ENCODE measurements around the gene C1QL1. TPM values are rescaled to one million over a fixed set of nuclear protein-coding genes. Genes with fewer than 3 reads are reported as not detected.

The C1QL1 gene
- total and polyA plus RNA-seq, 2 experiments from 2014 or later = 12.8 to 54.9 TPM

DNA sequence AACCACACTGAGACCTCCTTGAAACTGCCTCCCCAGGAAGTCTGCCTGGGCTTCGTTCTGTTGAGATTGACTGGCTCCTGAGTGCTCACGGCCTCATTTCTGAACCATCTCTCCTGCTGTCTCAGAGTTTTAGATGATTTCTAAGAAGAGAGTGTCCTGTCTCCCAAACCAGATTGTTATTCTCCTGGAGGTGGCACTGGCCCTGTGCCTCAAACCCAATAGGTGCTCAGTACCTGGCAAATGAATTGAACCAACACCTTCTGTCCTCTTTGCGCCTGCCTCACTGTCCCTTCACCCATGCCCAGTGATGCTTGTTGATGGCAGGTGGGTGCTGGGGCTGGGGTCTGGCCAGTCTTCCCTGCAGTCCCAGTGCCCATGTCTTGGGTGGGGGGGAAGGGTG lies 36.3 kb upstream of the C1QL1 start:
- no peaks in the 10 kb centered on the region for H3K79me2 ChIP-seq
- H3K9me2 ChIP-seq (replicated peaks; ENCODE audit: insufficient read depth) = no peaks in the 10 kb centered on the region
- WGBS (ENCODE audit: low lambda C conversion rate, missing lambda C conversion rate) = 88% methylated on average over 3 of the region's 3 CpGs
- H3K27me3 ChIP-seq = no peaks in the 10 kb centered on the region
- no peaks in the 10 kb centered on the region for H3K36me3 ChIP-seq (replicated peaks; ENCODE audit: insufficient read depth, low read depth)
- H3K4me3 ChIP-seq = no peak overlapping the region
- DNase-seq (ENCODE audit: low spot score) = no peak
- no peaks in the 10 kb centered on the region for H3K4me1 ChIP-seq (ENCODE audit: insufficient read depth)
- no peaks in the 10 kb centered on the region for H3K9me3 ChIP-seq (ENCODE audit: low read depth)
- no peak overlapping the region for H2AFZ ChIP-seq
- H4K20me1 ChIP-seq (ENCODE audit: insufficient read depth, poor library complexity, severe bottlenecking) = no peaks in the 10 kb centered on the region
- no peak overlapping the region for H3K27ac ChIP-seq
- H3K4me2 ChIP-seq = no peak overlapping the region
- TF ChIP-seq EZH2 (IDR thresholded peaks at IDR 0.05; ENCODE audit: borderline replicate concordance) = no peak
- TF ChIP-seq, protein P1, sequence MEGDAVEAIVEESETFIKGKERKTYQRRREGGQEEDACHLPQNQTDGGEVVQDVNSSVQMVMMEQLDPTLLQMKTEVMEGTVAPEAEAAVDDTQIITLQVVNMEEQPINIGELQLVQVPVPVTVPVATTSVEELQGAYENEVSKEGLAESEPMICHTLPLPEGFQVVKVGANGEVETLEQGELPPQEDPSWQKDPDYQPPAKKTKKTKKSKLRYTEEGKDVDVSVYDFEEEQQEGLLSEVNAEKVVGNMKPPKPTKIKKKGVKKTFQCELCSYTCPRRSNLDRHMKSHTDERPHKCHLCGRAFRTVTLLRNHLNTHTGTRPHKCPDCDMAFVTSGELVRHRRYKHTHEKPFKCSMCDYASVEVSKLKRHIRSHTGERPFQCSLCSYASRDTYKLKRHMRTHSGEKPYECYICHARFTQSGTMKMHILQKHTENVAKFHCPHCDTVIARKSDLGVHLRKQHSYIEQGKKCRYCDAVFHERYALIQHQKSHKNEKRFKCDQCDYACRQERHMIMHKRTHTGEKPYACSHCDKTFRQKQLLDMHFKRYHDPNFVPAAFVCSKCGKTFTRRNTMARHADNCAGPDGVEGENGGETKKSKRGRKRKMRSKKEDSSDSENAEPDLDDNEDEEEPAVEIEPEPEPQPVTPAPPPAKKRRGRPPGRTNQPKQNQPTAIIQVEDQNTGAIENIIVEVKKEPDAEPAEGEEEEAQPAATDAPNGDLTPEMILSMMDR (IDR thresholded peaks at IDR 0.05; ENCODE audit: poor library complexity) = no peak
- TF ChIP-seq EZH2phosphoT487 (IDR thresholded peaks at IDR 0.05; ENCODE audit: low read depth, severe bottlenecking, unreplicated experiment) = no peak

DNA sequence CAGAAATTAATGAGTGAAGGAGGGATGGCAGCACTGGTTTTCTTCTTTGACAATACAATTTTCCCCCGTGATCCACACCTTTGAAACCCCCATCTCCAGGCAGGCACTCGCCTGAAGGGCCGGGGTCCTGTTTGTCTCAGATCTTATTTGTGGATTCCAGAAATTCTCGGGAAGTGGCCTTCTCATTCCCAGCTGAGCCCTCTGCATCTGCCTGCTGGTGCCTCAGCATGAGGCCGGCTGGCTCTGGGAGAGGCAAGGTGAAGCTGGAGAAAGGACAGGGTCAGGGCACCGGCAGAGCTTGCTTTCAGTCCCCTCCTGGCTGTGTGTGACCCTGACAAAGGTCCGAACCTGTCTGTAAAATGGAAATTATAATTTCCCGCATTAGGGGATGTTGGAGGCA lies 35.8 kb upstream of the C1QL1 start:
- 45% methylated on average over 8 of the region's 8 CpGs for WGBS (ENCODE audit: low lambda C conversion rate, missing lambda C conversion rate)
- H3K27ac ChIP-seq = no peak overlapping the region

DNA sequence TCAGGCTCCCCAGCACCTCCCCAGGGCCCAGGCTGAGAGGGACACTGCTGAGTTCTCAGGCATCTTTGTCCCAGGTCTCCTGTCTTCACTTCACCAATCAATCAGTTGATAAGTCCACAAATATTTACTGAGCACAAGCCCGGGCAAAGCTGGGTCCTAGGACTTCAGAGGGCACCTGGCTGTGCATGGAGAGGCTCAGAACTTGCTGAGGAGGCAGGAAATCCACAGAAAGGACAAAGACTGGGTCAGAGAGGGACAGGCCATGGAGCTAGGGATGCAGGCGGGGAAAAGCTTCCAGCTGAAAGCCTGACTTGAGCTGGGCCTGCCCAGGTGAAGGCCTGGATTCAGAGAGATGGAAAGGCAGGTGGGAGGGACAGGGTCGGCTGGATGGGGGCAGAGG lies 33.2 kb upstream of the C1QL1 start:
- Histone ChIP-seq H3K79me2 (no peaks in the 10 kb centered on the region), H3K4me3 (no peak overlapping the region), H4K20me1 (ENCODE audit: insufficient read depth, poor library complexity, severe bottlenecking) (no peaks in the 10 kb centered on the region), H3K9me3 (ENCODE audit: low read depth) (no peaks in the 10 kb centered on the region), H3K36me3 (replicated peaks; ENCODE audit: insufficient read depth, low read depth) (no peaks in the 10 kb centered on the region), H3K27ac (no peak overlapping the region), H3K27me3 (no peaks in the 10 kb centered on the region), H3K9me2 (replicated peaks; ENCODE audit: insufficient read depth) (no peaks in the 10 kb centered on the region), H3K4me1 (ENCODE audit: insufficient read depth) (peaks cover 12% of the 10 kb centered on the region), H3K4me2 (no peak overlapping the region), H2AFZ (no peak overlapping the region)
- 64% methylated on average over 3 of the region's 3 CpGs for WGBS (ENCODE audit: low lambda C conversion rate, missing lambda C conversion rate)
- DNase-seq (ENCODE audit: low spot score) = no peak
- no peak for TF ChIP-seq EZH2phosphoT487 (IDR thresholded peaks at IDR 0.05; ENCODE audit: low read depth, severe bottlenecking, unreplicated experiment)
- TF ChIP-seq, protein P1 (IDR thresholded peaks at IDR 0.05; ENCODE audit: poor library complexity) = no peak
- TF ChIP-seq EZH2 (IDR thresholded peaks at IDR 0.05; ENCODE audit: borderline replicate concordance) = no peak

More for the DNA sequence above, 35.8 kb upstream of the C1QL1 start:
- no peak overlapping the region for H3K4me2 ChIP-seq
- H3K27me3 ChIP-seq = no peaks in the 10 kb centered on the region
- H3K9me2 ChIP-seq (replicated peaks; ENCODE audit: insufficient read depth) = no peaks in the 10 kb centered on the region
- no peaks in the 10 kb centered on the region for H4K20me1 ChIP-seq (ENCODE audit: insufficient read depth, poor library complexity, severe bottlenecking)
- no peak overlapping the region for H3K4me3 ChIP-seq
- H2AFZ ChIP-seq = no peak overlapping the region
- no peaks in the 10 kb centered on the region for H3K36me3 ChIP-seq (replicated peaks; ENCODE audit: insufficient read depth, low read depth)
- no peak for DNase-seq (ENCODE audit: low spot score)
- TF ChIP-seq EZH2 (IDR thresholded peaks at IDR 0.05; ENCODE audit: borderline replicate concordance) (no peak), EZH2phosphoT487 (IDR thresholded peaks at IDR 0.05; ENCODE audit: low read depth, severe bottlenecking, unreplicated experiment) (no peak)
- TF ChIP-seq, protein P1 (IDR thresholded peaks at IDR 0.05; ENCODE audit: poor library complexity) = no peak
- no peaks in the 10 kb centered on the region for H3K79me2 ChIP-seq
- H3K4me1 ChIP-seq (ENCODE audit: insufficient read depth) = no peaks in the 10 kb centered on the region
- no peaks in the 10 kb centered on the region for H3K9me3 ChIP-seq (ENCODE audit: low read depth)

DNA sequence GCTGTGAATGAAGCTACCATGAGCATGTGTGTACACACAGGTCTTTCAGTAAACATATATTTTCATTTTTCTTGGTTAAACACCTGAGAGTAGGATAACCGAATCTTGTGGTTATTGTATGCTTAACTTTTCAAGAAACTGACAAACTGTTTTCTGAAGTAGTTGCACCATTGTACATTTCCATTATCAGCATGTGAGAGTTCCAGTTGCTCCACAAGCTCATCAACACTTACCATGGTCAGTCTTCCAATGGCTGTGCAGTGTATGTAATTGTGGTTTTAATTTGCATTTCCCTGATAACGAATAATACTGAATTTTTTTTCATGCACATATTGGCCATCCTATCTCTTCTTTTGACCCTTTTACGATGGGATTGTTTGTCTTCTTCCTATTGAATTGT lies 31.3 kb upstream of the C1QL1 start:
- Histone ChIP-seq H3K36me3 (replicated peaks; ENCODE audit: insufficient read depth, low read depth) (no peaks in the 10 kb centered on the region), H3K9me2 (replicated peaks; ENCODE audit: insufficient read depth) (no peaks in the 10 kb centered on the region), H3K4me2 (no peak overlapping the region), H3K4me1 (ENCODE audit: insufficient read depth) (peaks cover 12% of the 10 kb centered on the region), H2AFZ (no peak overlapping the region), H3K27ac (no peak overlapping the region), H4K20me1 (ENCODE audit: insufficient read depth, poor library complexity, severe bottlenecking) (no peaks in the 10 kb centered on the region), H3K9me3 (ENCODE audit: low read depth) (no peaks in the 10 kb centered on the region), H3K4me3 (no peak overlapping the region), H3K27me3 (peaks cover 2% of the 10 kb centered on the region), H3K79me2 (no peaks in the 10 kb centered on the region)
- DNase-seq (ENCODE audit: low spot score) = no peak
- WGBS (ENCODE audit: low lambda C conversion rate, missing lambda C conversion rate) = 87% methylated on average over 3 of the region's 3 CpGs
- TF ChIP-seq EZH2 (IDR thresholded peaks at IDR 0.05; ENCODE audit: borderline replicate concordance) = no peak
- TF ChIP-seq, protein P1 (IDR thresholded peaks at IDR 0.05; ENCODE audit: poor library complexity) = no peak
- no peak for TF ChIP-seq EZH2phosphoT487 (IDR thresholded peaks at IDR 0.05; ENCODE audit: low read depth, severe bottlenecking, unreplicated experiment)
